Measurements from ENCODE around the gene PALM2AKAP2.

PALM2AKAP2 gene

GRCh38 chr9:109753308-109753707, 26.7 kb upstream of the PALM2AKAP2 start:
- DNase-seq, result no peak
- H3K27me3 ChIP-seq (ENCODE audit: insufficient read depth, low read depth, severe bottlenecking), result peaks cover 94% of the 10 kb centered on the region
- TF ChIP-seq CTCF (IDR thresholded peaks at IDR 0.05; ENCODE audit: low read depth, low read length), result no peak

GRCh38 chr9:109755040-109755439, 25.0 kb upstream of the PALM2AKAP2 start:
- Histone ChIP-seq H3K4me3 (ENCODE audit: low read depth, low read length) (no peak overlapping the region), H3K27me3 (ENCODE audit: insufficient read depth, low read depth, severe bottlenecking) (peaks cover 96% of the 10 kb centered on the region), H3K27ac (no peak overlapping the region), H3K9me3 (ENCODE audit: severe bottlenecking) (peaks cover 6% of the 10 kb centered on the region), H3K36me3 (no peaks in the 10 kb centered on the region)
- DNase-seq, result no peak
- no peak for TF ChIP-seq CTCF (IDR thresholded peaks at IDR 0.05; ENCODE audit: low read depth, low read length)

More at GRCh38 chr9:109753308-109753707, 26.7 kb upstream of the PALM2AKAP2 start:
- Histone ChIP-seq H3K36me3 (no peaks in the 10 kb centered on the region), H3K4me3 (ENCODE audit: low read depth, low read length) (no peak overlapping the region), H3K27ac (no peak overlapping the region), H3K9me3 (ENCODE audit: severe bottlenecking) (peaks cover 6% of the 10 kb centered on the region)

- Histone ChIP-seq H3K27ac (no peak overlapping the region), H3K9me3 (ENCODE audit: severe bottlenecking) (no peaks in the 10 kb centered on the region), H3K36me3 (no peaks in the 10 kb centered on the region), H3K27me3 (ENCODE audit: insufficient read depth, low read depth, severe bottlenecking) (peaks cover 86% of the 10 kb centered on the region), H3K4me3 (ENCODE audit: low read depth, low read length) (no peak overlapping the region)
- no peak for DNase-seq
- TF ChIP-seq CTCF (IDR thresholded peaks at IDR 0.05; ENCODE audit: low read depth, low read length), result no peak
These were observed 20.4 kb upstream of the PALM2AKAP2 start for GRCh38 chr9:109759589-109759988.

- H3K9me3 ChIP-seq (ENCODE audit: severe bottlenecking), result no peaks in the 10 kb centered on the region
- no peak for DNase-seq
- no peak overlapping the region for H3K4me3 ChIP-seq (ENCODE audit: low read depth, low read length)
- no peaks in the 10 kb centered on the region for H3K36me3 ChIP-seq
- peaks cover 90% of the 10 kb centered on the region for H3K27me3 ChIP-seq (ENCODE audit: insufficient read depth, low read depth, severe bottlenecking)
- no peak for TF ChIP-seq CTCF (IDR thresholded peaks at IDR 0.05; ENCODE audit: low read depth, low read length)
- no peak overlapping the region for H3K27ac ChIP-seq
These were observed 14.7 kb upstream of the PALM2AKAP2 start for GRCh38 chr9:109765278-109765677.

GRCh38 chr9:109765830-109766229, 14.2 kb upstream of the PALM2AKAP2 start:
- Histone ChIP-seq H3K36me3 (no peaks in the 10 kb centered on the region), H3K27ac (no peak overlapping the region), H3K9me3 (ENCODE audit: severe bottlenecking) (no peaks in the 10 kb centered on the region), H3K4me3 (ENCODE audit: low read depth, low read length) (no peak overlapping the region), H3K27me3 (ENCODE audit: insufficient read depth, low read depth, severe bottlenecking) (peaks cover 90% of the 10 kb centered on the region)
- no peak for DNase-seq
- no peak for TF ChIP-seq CTCF (IDR thresholded peaks at IDR 0.05; ENCODE audit: low read depth, low read length)

- H3K27me3 ChIP-seq (ENCODE audit: insufficient read depth, low read depth, severe bottlenecking), result peaks cover 91% of the 10 kb centered on the region
- no peak for TF ChIP-seq CTCF (IDR thresholded peaks at IDR 0.05; ENCODE audit: low read depth, low read length)
- H3K9me3 ChIP-seq (ENCODE audit: severe bottlenecking), result no peaks in the 10 kb centered on the region
- H3K27ac ChIP-seq, result no peak overlapping the region
- H3K4me3 ChIP-seq (ENCODE audit: low read depth, low read length), result no peak overlapping the region
- no peaks in the 10 kb centered on the region for H3K36me3 ChIP-seq
- no peak for DNase-seq
These were observed 13.6 kb upstream of the PALM2AKAP2 start for GRCh38 chr9:109766351-109766750.

Data from WERI-Rb-1 (cell line).